NCI-H1105 treated with DMSO at 0.1 percent for 48 hours (cell line): ENCODE data around the gene CEP164.
"Not testable (repeated sequence)": the region's sequence is repeated elsewhere in the genome, so short reads cannot be mapped to it uniquely, and the experiment has no call there.

Experiments used
- DNase-seq: peaks from one replicate; lab custom pipeline; 2025; lab: John Stamatoyannopoulos, UW

The CEP164 gene

DNA sequence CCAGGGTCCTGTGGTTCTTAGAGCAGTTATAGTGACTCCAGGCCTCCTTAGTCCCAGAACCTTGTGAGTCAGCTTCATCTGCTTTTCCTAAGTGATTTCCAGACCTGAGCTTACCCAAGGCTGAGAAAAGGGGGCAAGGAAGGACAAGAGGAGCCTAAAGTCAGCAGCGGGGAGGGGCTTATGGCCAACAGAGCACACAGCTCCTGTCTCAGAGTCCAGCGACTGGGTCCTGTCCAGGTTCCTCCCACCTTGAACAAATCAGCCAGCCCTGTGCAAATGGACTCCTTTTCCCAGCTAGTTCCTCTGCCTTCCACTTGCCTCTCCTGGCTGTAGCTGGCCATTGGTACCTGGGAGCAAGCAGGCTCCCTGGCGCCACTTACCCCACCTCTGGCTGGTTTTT is 22.5 kb upstream of the CEP164 start:
- DNase-seq: no peak

DNA sequence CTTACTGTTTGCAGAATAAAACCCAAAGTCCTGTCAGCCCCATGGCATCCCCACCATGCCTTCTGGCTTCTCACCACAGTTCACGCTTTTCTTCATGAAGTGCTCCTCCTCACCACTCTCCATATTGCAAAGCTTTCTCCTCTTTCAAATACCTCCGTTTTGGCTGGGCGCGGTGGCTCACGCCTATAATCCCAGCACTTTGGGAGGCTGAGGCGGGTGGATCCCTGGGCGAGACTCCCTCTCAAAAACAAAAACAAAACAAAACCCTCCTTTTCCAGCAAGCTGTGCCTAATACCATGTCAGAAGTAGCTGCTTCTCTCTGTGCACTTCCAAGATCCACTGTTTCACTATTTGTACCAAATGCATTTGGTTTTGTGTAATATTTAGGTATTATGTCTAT is 18.3 kb upstream of the CEP164 start:
- no peak for DNase-seq

DNA sequence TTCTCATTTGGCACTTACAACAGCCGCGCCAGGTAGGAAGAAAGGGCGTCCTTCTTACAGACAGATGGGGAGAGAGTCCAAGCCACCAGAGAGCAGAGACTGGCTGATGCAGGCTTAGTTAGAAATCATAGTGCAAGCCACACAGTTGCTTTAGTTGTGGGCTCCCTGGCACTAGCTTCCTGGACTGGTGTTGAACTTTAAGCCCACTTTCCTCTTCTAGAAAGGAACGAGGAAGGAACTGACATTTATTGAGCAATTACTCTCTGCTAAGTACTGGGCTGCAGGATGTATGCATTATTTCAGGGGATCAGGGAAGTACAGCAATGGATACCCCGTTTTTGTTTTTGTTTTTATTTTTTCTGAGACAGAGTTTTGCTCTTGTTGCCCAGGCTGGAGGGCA is 14.6 kb upstream of the CEP164 start:
- DNase-seq: no peak

- no peak for DNase-seq
Observed at GRCh38 chr11:117313828-117314768, 13.6 kb upstream of the CEP164 start.

- no peak for DNase-seq
Observed at GRCh38 chr11:117314840-117315239, 12.8 kb upstream of the CEP164 start.

- DNase-seq: no peak
Observed at GRCh38 chr11:117315285-117316196, 12.1 kb upstream of the CEP164 start.

- DNase-seq: peak; percentile 89
Observed at GRCh38 chr11:117316197-117316961, 11.3 kb upstream of the CEP164 start, which contains the start of gene BACE1. Gene BACE1, minus strand, starts transcription at chr11:117316256. Its CDS starts 461 bp downstream, at chr11:117315795.

DNA sequence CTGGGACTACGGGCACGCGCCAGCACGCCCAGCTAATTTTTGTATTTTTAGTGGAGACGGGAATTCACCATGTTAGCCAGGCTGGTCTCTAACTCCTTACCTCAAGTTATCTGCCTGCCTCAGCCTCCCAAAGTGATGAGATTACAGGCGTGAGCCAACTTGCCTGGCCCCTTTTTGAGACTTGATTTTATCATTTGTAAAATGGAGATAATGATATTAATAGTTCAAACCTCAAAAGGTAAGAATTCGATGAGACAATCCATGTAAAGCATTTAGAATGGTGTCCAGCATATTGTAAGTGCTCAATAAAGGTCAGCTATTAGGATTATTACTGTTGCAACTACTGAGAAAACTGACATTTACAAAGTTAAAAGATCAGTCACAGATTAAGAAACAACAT is 8.9 kb upstream of the CEP164 start:
- no peak for DNase-seq

DNA sequence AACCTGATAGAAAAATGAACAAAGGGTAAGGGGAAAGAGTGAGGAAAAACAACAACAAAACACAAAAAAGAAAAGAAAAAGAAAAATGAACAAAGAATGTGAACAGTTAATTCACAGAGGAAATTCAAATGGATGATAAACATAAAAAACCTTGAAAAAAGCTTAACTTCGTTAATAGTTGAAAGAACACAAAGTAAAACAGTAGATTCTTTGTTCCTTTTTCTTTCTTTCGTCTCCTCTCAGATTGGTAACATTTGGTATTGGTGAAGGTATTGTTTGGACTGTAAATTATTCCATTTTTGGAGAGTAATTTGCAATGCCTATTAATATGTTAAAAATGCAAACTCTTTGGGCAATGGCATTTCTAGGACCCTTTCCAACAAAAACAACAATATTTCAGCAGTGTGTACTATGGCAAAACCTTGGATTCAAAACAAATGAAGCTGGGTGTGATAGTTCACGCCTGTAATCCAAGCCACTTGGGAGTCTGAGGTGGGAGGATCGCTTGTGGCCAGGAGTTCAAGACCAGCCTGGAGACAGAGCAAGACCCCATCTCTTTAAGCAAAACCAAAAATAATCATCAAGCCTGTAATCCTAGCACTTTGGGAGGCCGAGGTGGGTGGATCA is 8.3 kb upstream of the CEP164 start:
- no peak for DNase-seq

- not testable (repeated sequence) for DNase-seq
Observed at GRCh38 chr11:117327255-117327566, 443 bp upstream of the CEP164 start.

DNA sequence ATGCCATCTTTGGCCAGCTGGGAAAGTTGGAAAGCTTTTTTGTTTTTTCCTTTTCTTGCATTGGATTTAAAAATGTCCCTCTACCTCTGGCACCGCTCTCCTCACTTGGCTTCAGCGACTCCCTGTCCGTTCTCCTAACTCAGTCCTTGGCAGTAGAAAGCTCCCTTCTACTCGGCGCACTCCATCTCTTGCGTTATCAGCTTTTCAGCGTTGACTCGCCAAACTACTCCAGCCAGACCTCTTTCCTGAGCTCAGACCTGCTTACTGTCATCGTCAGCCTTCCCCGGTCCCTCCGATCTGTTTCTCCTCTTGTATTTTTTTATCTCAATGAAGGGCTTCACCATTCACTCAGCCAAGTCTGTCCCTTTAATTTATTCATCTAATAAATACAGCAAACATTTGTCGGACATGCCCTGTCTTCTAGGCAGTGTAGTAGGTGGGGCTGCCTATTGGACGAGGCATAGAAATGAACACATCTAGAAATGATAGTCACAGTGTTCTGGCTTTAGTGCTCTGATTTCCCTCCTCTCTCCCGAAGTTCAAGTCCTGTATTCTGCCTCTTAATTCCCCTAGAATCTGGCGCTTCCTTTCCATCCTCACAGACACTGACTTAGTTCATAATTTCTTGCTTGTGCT is 839 bp downstream of the CEP164 start:
- peak; percentile 33 for DNase-seq

GRCh38 chr11:117332843-117333242 is 5.2 kb downstream of the CEP164 start:
- no peak for DNase-seq

DNA sequence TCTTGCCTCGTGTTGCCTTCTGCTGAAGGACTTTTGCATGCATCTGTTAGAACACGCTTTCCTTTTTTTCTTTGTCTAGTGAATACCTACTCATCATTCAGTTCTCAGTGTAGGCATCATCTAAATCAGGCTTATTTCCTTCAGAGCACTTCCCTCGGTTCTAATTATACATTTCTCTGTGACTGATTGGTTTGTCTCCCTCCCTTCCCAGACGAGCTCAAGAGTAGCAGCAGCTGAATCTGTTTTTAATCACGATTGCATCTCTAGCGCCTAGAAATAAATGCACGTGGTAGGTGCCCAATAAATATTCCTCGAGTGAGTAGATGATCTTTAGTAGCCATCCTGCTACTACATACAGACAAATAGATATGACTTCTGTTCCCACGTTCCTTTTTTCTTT is 6.3 kb downstream of the CEP164 start:
- DNase-seq: no peak

DNA sequence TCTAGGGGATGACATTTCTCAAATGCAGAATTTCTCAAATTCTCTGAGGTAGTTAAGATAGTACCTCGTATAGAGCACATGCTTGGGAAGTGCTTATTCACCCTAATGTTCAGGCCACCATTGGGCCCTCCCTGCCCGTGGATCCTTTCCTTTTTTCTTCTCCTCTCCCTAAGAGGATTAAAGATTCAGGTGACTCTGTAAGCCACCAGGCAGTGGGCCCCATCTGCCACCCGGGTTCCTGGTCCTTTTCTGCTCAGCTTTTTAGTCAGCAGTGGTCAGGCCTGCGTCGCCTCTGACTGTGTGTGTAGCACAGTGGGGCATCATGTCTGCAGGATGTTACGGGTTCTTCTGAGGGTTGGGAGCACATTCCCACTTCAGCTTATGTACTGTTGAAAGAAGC is 7.2 kb downstream of the CEP164 start:
- no peak for DNase-seq

DNA sequence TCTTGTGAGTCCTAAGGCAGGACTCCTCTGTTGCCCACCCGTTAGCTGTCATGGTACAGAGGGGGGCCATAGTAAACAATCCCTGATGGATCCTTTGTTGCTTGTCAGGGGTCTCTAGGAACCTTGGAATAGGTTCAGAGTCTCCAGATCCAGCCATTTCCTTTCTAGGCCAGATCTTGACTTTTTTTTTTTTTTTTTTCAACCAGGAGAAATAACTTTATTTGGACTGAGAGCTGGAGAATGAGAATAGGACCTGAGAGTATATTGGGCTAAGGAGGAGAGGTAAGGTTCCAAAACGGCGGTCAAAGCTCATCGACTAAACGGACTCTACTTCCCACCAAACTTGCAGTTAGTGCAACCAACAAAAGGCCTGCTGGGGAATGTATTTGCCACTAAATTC is 7.7 kb downstream of the CEP164 start:
- DNase-seq: no peak

DNA sequence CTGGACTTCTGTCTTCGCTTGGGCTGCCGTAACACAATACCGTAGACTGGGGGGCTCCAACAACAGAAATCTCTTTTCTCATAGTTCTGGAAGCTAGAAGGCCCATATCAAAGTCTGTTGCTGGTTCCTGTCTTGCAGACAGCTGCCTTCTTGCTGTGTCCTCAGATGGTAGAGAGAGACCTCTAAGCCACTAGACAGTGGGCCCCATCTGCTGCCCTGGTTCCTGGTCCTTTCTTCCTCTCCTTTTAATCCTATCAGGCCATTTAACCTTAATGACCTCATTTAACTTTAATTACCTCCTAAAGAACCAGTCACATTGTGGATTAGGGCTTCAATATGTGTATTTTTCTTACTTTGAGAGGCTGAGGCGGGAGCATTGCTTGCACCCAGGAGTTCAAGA is 9.4 kb downstream of the CEP164 start:
- no peak for DNase-seq

DNA sequence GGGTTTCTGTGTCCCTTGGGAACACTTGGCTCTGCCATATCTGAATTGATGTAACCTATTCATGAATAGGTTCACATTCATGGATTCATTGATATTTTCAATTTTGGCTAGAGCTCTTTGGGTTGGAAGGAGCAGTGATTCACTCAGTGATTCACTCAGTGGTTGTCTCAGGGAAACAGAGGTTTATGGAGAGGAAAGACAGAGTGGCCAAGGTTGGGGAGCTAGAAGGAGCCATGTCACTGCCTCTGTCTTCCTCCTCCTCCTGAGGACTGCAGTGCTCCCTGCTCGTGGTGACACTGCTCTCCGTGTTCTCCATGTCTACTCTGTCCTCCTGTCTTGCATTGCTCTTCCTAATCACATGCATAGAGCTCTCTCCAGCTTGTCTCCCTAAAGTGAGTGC is 17.4 kb downstream of the CEP164 start:
- DNase-seq: no peak

DNA sequence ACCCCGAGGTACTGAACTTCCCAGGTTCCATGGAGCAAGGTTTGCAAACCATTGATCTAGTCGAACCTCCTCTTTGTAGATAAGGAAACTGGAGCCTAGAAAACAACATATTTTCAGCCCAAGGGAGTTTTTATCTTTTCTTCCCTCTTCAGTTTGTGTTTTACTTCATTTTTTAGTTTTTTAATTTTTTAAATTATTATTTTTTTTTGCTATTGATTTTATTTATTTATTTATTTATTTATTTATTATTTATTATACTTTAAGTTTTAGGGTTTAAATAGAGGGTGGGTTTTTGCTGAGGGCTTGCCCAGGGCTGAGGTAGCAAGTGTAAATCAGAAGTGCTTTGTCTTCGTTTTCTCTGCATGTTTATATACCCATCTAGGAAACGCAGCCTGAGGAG is 26.9 kb downstream of the CEP164 start:
- DNase-seq: no peak

DNA sequence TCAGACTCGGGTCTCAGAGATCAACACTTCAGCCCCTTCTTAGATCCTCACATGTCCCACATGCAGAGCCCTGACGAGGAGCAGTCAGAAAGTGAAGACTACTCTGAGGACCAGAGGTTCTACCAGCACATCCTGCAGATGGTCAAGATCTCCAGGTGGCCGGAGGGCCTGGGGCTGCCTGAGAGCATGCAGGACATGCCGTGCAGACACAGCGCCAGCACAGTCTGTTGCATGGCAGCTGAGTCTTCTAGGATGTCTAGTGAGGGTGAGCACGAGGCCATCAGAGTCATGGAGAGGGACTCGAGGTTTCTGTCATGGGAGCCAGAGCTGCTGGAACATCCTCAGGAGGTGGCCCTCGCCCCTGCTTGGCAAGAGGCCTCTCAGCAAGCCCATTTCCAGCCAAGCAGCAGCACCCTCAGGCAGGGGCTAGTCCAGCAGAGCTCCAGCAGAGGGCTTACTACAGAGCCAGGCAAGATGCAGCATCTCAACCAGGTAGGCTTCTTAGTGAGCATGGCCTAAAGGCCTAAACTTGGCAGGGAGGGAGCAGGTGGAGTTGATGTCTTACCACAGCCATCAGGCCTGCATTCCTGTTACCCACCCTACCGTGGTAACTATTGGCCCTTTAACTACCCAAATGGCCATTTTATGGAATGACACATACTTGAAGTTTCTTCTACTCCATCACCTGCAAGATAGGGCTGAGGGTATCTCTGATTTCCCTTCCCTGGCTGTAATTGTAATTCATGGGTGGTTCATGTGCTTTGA is 28.7 kb downstream of the CEP164 start:
- DNase-seq: no peak

DNA sequence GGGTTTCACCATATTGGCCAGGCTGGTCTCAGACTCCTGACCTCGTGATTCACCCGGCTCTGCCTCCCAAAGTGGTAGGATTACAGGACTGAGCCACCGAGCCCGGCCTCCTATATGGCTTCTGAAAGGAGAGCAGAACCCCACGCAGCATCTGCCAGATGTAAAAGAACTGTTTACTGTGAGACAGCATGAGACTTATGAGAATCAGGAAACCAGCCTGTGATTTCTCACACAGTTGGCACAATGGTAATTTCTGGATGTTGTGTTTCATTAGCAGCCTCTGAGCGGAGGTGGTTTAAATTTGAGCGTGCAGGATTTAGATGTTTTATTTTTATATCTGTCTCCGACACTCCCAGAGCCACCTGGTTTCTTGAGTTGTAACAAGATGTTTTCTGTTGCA is 33.8 kb downstream of the CEP164 start:
- DNase-seq: no peak

DNA sequence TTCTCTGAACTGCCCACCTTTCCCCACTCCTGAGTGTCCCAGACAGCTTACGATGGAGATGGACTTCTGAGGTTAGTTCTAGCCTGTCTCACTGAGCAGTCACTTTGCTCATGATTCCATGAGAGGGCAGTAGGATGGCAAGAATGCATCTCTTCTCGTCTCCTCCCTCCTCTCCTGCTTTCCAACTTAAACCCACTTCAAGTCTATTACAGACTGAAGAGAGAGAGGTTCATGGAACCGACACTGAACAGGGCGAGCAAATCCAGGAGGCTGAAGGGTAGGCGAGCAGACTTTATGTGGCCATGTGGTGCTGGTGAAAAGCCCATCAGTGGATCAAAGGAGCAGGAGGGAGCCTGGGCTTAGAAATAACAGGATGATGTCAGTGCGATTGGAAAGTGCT is 38.6 kb downstream of the CEP164 start:
- DNase-seq: no peak
